ENCODE measurements around the gene HACE1. TPM values are rescaled to one million over a fixed set of nuclear protein-coding genes. Genes with fewer than 3 reads are reported as not detected.

Gene HACE1
- total and polyA plus RNA-seq, 8 donors: 10.1 to 27.0 (median 24.0) TPM

DNA sequence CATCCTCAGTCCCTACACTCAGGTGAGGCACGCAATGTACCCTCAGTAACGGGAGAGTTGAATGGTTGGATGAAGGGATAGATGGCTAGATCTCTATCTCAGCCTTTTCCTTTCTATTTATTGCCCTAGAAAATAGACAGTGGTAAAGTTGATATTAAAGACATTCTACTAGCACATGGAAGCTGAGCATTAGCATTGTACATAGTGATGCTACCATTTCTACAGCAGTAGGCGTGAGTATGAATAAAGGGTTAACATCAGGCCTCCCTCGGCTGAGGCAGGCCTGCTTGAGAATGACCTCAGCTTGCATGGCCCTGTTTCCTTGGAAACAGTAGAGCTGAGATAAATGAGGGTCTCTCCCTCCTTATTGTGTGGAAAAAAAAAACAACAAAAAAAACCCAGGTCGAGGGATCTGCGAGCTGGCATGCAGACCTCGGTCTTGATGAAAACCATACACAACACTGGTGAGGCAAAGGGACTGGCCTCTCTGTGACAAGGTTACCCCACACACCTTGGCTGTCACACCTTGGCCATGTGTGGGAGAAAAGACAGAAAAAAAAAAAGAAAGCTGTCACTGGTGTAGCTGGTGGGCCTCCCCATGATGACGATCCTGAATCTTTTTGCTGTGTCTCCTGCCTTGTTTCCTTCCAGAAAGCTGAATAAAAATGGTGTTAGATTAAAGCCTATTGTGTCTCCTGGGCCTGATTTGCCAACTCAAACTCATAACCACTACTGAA lies 160.0 kb downstream of the HACE1 start:
- no peak overlapping the region for H3K27ac ChIP-seq
- H3K36me3 ChIP-seq: no peaks in the 10 kb centered on the region
- H3K27me3 ChIP-seq: no peaks in the 10 kb centered on the region
- ATAC-seq: no peak
- no peaks in the 10 kb centered on the region for H3K9me3 ChIP-seq
- intact Hi-C loops (cut with DNase I): no loop called here
- no peak overlapping the region for H3K4me3 ChIP-seq
- no peak for DNase-seq
- TF ChIP-seq, protein P1, sequence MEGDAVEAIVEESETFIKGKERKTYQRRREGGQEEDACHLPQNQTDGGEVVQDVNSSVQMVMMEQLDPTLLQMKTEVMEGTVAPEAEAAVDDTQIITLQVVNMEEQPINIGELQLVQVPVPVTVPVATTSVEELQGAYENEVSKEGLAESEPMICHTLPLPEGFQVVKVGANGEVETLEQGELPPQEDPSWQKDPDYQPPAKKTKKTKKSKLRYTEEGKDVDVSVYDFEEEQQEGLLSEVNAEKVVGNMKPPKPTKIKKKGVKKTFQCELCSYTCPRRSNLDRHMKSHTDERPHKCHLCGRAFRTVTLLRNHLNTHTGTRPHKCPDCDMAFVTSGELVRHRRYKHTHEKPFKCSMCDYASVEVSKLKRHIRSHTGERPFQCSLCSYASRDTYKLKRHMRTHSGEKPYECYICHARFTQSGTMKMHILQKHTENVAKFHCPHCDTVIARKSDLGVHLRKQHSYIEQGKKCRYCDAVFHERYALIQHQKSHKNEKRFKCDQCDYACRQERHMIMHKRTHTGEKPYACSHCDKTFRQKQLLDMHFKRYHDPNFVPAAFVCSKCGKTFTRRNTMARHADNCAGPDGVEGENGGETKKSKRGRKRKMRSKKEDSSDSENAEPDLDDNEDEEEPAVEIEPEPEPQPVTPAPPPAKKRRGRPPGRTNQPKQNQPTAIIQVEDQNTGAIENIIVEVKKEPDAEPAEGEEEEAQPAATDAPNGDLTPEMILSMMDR (IDR thresholded peaks at IDR 0.05): no peak
- H3K4me1 ChIP-seq: peaks cover 0 to 10% of the 10 kb centered on the region in 2 donors

DNA sequence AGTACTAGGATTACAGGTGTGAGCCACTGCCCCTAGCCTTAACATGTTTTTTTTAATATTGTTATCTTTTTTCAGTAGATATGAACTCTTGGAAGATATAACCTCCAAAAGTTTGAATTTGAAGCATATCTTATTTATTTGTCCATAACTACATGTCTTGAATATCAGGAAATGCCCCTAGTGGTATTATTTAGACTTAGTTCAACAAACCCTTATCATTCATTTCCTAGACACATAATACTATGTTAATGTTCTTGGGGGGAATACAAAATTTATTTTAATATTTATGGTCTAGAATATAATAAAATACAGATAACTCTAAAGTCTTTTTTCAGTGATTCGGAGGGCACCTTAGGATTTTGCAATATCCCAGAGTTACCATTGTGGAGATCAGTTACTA lies 160.7 kb downstream of the HACE1 start:
- H3K36me3 ChIP-seq: no peaks in the 10 kb centered on the region
- DNase-seq (no peak), ATAC-seq (no peak)
- no peak overlapping the region for H3K27ac ChIP-seq
- TF ChIP-seq, protein P1 (IDR thresholded peaks at IDR 0.05): no peak
- no peaks in the 10 kb centered on the region for H3K9me3 ChIP-seq
- intact Hi-C loops (cut with DNase I): no loop called here
- no peaks in the 10 kb centered on the region for H3K27me3 ChIP-seq
- H3K4me3 ChIP-seq: no peak overlapping the region
- peaks cover 0 to 4% of the 10 kb centered on the region in 2 donors for H3K4me1 ChIP-seq

DNA sequence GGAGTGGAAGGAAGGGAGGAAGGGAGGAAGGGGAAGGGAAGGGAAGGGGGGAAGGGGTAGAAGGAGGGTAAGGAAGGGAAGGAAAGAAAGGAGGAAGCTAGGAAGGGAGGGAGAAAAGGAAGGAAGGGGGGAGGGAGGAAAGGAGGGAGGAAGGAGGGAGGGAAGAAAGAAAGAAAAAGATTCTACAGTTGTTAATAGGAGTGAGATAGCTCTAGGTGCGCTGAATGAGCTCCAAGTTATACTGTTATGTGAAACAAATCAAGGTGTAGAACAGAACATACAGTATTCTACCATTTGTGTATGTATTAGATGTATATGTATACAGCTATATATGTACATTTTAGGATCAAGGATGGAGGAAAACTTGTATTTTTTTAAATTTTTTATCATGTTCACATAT lies 167.7 kb downstream of the HACE1 start:
- TF ChIP-seq, protein P1 (IDR thresholded peaks at IDR 0.05): no peak
- H3K36me3 ChIP-seq: no peaks in the 10 kb centered on the region
- ATAC-seq (no peak), DNase-seq (no peak)
- H3K27ac ChIP-seq: no peak overlapping the region
- no peaks in the 10 kb centered on the region for H3K4me1 ChIP-seq
- H3K4me3 ChIP-seq: no peak overlapping the region
- no peaks in the 10 kb centered on the region for H3K27me3 ChIP-seq
- H3K9me3 ChIP-seq: peaks cover 0 to 2% of the 10 kb centered on the region in 2 donors
- intact Hi-C loops (cut with DNase I): no loop called here

DNA sequence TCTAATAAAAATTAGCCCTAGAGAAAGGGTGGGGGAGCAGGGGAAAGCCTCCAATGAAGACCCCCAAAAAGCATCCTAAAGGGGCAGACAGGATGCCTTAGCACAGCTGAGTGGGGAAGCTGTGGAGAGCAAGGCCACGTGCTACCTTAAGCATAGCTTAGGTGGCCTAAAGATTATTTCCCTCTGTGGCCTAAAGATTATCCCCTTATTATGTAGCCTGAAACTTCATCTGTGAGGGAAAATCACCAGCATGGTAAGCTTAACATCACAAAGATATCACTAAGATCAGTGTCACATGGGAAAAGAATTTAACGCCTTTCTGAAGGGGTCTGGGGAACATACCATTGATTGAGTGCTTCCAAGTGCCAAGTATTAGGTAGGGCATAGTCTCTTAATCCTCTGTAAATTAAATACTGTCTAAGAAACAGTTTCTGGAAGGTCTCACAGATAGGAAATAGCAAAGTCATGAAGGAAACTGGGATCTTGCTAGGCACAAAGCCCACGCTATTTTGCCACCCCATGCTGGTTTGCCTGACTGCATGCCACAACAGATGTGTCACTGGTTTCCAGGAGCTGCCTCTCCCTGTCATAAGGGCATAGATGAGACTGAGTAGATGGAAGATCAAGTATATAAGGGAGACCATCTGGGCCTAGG lies 170.0 kb downstream of the HACE1 start:
- ATAC-seq (no peak), DNase-seq (no peak)
- intact Hi-C loops (cut with DNase I): no loop called here
- peaks cover 0 to 2% of the 10 kb centered on the region in 2 donors for H3K9me3 ChIP-seq
- H3K4me3 ChIP-seq: no peak overlapping the region
- TF ChIP-seq, protein P1 (IDR thresholded peaks at IDR 0.05): no peak
- H3K27ac ChIP-seq: no peak overlapping the region
- no peaks in the 10 kb centered on the region for H3K4me1 ChIP-seq
- H3K36me3 ChIP-seq: no peaks in the 10 kb centered on the region
- no peaks in the 10 kb centered on the region for H3K27me3 ChIP-seq

DNA sequence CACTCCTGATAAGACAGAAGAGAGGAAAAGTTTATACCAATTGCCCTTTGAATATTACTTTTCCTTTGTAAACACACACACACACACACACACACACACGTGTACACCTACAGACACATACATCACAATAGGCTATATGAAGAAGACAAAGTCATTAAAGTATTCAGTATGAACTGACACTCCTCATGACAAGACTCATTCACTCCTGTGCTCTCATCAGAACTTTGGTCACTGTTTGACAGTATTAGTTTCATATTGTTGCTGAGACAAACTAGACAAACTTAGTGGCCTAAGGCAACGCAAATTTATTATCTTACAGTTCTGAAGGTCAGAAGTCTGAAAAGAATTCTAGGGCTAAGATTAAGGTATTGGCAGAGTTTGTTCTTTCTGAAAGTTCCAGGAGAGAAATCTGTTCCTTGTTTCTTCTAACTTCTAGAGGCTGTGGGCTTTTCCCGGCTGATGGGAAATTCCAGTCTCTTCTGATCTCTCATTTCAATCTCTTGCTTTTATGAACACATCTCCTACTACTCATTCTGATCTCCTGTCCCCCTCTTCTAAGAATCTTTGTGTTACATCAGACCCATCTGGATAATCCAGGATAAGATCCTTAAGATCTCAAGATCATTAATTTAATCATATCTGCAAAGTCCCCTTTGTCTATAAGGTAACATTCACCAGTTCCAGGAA lies 171.3 kb downstream of the HACE1 start:
- no peak overlapping the region for H3K27ac ChIP-seq
- intact Hi-C loops (cut with DNase I): no loop called here
- H3K9me3 ChIP-seq: peaks cover 0 to 2% of the 10 kb centered on the region in 2 donors
- H3K4me3 ChIP-seq: no peak overlapping the region
- ATAC-seq: no peak
- H3K27me3 ChIP-seq: no peaks in the 10 kb centered on the region
- H3K4me1 ChIP-seq: peaks cover 0 to 5% of the 10 kb centered on the region in 2 donors
- TF ChIP-seq, protein P1 (IDR thresholded peaks at IDR 0.05): no peak
- no peaks in the 10 kb centered on the region for H3K36me3 ChIP-seq
- no peak for DNase-seq

All from left lung (tissue), 10 donors.